Colonic mucosa (tissue), 4 donors: ENCODE data around the gene ASB16. TPM values are rescaled to one million over a fixed set of nuclear protein-coding genes. Genes with fewer than 3 reads are reported as not detected.

ENCODE experiments used
- DNase-seq: peaks from one replicate; pipeline ENCODE4 v3.0.0-alpha.2; 2020
- H3K27ac ChIP-seq: fragments of 200-600 bp; one replicate; pipeline ENCODE4 v1.8.0; 2021
- H3K27me3 ChIP-seq: fragments of 200-600 bp; one replicate; pipeline ENCODE4 v1.8.0; 2021
- H3K36me3 ChIP-seq: fragments of 200-600 bp; one replicate; pipeline ENCODE4 v1.8.0; 2021
- H3K4me1 ChIP-seq: fragments of 200-600 bp; one replicate; pipeline ENCODE4 v1.8.0; 2021; ENCODE audit warnings: mild to moderate bottlenecking
- H3K4me3 ChIP-seq: fragments of 200-600 bp; one replicate; pipeline ENCODE4 v1.8.0; 2021
- H3K9ac ChIP-seq, 2 donors: one replicate each; pipeline ENCODE4 v1.7.0; 2013; ENCODE audit warnings: control low read depth in 2 of 2, low read depth in 2 of 2, low read length in 2 of 2
- H3K9me3 ChIP-seq: fragments of 200-600 bp; one replicate; pipeline ENCODE4 v1.8.0; 2021
- intact Hi-C: fragments of 100-400 bp; cut with DNase I; formaldehyde crosslinking; loops from one replicate; pipeline ENCODE4 v1.14.1; 2022
- total RNA-seq, 2 donors: library from RNA; stranded (reverse); fragmentation: NEBNext Ultra II Directional in 1 of 2; extraction: Animal tissue kit (Norgen Biotek cat#: 25700) in 1 of 2; gene quantifications; one replicate each; pipeline ENCODE4 v1.2.1, GENCODE V29; 2021
- TF ChIP-seq, protein P1 (sequence below): fragments of 200-600 bp; IDR thresholded peaks from one replicate; pipeline ENCODE4 v1.8.0; 2022; ENCODE audit warnings: antibody characterized with exemption, mild to moderate bottlenecking
- donor health status: healthy.
- donor health status: DM: no; HTN: no; CAD: no.
- donor health status: DM: no; HTN: no; CAD: no.

The ASB16 gene
- total RNA-seq, 2 donors from 2014 or later: 0.32 TPM; not detected in 1

- Histone ChIP-seq H3K4me1 (no peaks in the 10 kb centered on the region), H3K27me3 (no peaks in the 10 kb centered on the region), H3K9ac (no peak overlapping the region), H3K9me3 (no peaks in the 10 kb centered on the region), H3K4me3 (no peak overlapping the region), H3K36me3 (no peaks in the 10 kb centered on the region), H3K27ac (no peak overlapping the region)
- intact Hi-C loops: no loop called here
- no peak for DNase-seq
- TF ChIP-seq, protein P1, sequence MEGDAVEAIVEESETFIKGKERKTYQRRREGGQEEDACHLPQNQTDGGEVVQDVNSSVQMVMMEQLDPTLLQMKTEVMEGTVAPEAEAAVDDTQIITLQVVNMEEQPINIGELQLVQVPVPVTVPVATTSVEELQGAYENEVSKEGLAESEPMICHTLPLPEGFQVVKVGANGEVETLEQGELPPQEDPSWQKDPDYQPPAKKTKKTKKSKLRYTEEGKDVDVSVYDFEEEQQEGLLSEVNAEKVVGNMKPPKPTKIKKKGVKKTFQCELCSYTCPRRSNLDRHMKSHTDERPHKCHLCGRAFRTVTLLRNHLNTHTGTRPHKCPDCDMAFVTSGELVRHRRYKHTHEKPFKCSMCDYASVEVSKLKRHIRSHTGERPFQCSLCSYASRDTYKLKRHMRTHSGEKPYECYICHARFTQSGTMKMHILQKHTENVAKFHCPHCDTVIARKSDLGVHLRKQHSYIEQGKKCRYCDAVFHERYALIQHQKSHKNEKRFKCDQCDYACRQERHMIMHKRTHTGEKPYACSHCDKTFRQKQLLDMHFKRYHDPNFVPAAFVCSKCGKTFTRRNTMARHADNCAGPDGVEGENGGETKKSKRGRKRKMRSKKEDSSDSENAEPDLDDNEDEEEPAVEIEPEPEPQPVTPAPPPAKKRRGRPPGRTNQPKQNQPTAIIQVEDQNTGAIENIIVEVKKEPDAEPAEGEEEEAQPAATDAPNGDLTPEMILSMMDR: no peak
Measured at GRCh38 chr17:44174427-44174826, 3.9 kb downstream of the ASB16 start.

GRCh38 chr17:44176257-44176656 is 5.8 kb downstream of the ASB16 start:
- TF ChIP-seq, protein P1: no peak
- Histone ChIP-seq H3K4me3 (no peak overlapping the region), H3K9me3 (no peaks in the 10 kb centered on the region), H3K27me3 (no peaks in the 10 kb centered on the region), H3K27ac (no peak overlapping the region), H3K9ac (no peak overlapping the region), H3K36me3 (no peaks in the 10 kb centered on the region), H3K4me1 (no peaks in the 10 kb centered on the region)
- DNase-seq: no peak
- intact Hi-C loops: no loop called here

- intact Hi-C loops: no loop called here
- H3K9ac ChIP-seq: no peak overlapping the region
- TF ChIP-seq, protein P1: no peak
- H3K4me3 ChIP-seq: no peak overlapping the region
- H3K27me3 ChIP-seq: no peaks in the 10 kb centered on the region
- H3K4me1 ChIP-seq: no peaks in the 10 kb centered on the region
- no peaks in the 10 kb centered on the region for H3K9me3 ChIP-seq
- DNase-seq: no peak
- H3K27ac ChIP-seq: no peak overlapping the region
- H3K36me3 ChIP-seq: no peaks in the 10 kb centered on the region
Measured at GRCh38 chr17:44176671-44177501, 6.4 kb downstream of the ASB16 start.

DNA sequence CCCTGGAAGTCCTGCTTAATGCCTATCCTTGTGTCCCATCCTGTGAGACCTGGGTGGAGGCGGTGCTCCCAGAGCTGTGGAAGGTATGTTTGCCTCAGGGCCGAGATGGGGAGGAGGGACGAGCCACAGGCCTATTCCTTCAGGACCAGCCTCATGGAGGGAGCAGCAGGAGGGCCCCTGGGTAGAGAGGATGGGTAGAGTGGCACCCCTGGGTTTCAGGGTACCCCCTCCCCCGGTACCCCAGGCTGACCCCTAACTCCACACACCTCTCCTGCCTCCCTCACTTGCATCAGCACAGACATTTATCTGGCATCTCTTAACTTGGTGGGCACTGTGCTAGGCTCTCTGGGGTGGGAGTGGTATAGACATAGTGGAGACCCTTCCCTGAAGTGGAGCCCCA is 7.1 kb downstream of the ASB16 start:
- intact Hi-C loops: no loop called here
- Histone ChIP-seq H3K27me3 (no peaks in the 10 kb centered on the region), H3K4me3 (no peak overlapping the region), H3K36me3 (no peaks in the 10 kb centered on the region), H3K9ac (no peak overlapping the region), H3K9me3 (no peaks in the 10 kb centered on the region), H3K27ac (no peak overlapping the region), H3K4me1 (no peaks in the 10 kb centered on the region)
- TF ChIP-seq, protein P1: no peak
- DNase-seq: no peak

DNA sequence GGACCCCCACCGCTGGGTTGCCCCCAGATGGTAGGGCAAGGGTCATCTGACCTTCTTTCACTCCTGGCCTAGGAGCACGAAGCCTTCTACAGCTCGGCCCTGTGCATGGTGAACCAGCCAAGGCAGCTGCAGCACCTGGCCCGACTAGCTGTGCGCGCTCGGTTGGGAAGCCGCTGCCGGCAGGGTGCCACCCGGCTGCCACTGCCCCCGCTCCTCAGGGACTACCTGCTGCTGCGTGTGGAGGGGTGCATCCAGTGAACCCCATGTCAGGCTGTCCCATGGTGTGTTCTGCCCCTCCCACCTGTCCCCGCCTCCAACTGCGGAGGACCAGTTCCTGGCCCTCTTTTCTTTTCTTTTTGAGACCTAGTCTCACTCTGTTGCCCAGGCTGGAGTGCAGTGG is 7.6 kb downstream of the ASB16 start:
- intact Hi-C loops: no loop called here

More for the DNA sequence above, 7.6 kb downstream of the ASB16 start:
- H3K9ac ChIP-seq: no peak overlapping the region
- no peak for DNase-seq
- no peaks in the 10 kb centered on the region for H3K9me3 ChIP-seq
- no peaks in the 10 kb centered on the region for H3K36me3 ChIP-seq
- H3K27me3 ChIP-seq: no peaks in the 10 kb centered on the region
- H3K4me1 ChIP-seq: no peaks in the 10 kb centered on the region
- H3K4me3 ChIP-seq: no peak overlapping the region
- TF ChIP-seq, protein P1: no peak
- H3K27ac ChIP-seq: no peak overlapping the region
